ENCODE results near the gene PIK3IP1. TPM values are rescaled to one million over a fixed set of nuclear protein-coding genes. Genes with fewer than 3 reads are reported as not detected.

PIK3IP1 gene
- total RNA-seq, 1 experiment from 2014 or later = 0.87 TPM

DNA sequence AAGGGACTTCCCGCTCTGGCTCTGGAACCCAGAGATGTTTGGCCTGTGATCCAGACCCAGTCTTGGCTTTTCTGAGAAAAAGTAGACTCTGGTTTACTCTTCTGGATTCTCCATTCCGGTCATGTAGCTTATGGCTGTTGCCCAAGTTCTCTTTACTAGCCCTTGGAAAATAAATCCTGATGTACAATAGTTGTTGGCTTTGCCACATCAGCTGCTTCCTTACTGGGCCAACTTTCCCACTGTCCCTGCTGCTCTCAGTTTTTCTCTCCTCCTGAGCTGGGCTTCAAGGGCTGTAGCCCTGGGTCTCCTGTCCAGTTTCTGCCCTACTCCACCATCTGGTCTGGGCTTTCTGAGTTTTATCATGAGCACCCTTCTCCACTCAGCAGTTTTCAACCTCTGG lies 41.4 kb upstream of the PIK3IP1 start:
- H3K27me3 ChIP-seq (ENCODE audit: insufficient read depth, low read length) = no peaks in the 10 kb centered on the region
- H3K23ac ChIP-seq (ENCODE audit: insufficient read length, low read depth, low read length) = no peak overlapping the region
- H3K4me1 ChIP-seq (ENCODE audit: insufficient read depth, low read length) = no peaks in the 10 kb centered on the region
- H4K20me1 ChIP-seq (ENCODE audit: control insufficient read depth, insufficient read depth, insufficient read length) = no peaks in the 10 kb centered on the region
- H3K9ac ChIP-seq (ENCODE audit: extremely low read depth, insufficient read length, low read length) = no peak overlapping the region
- no peaks in the 10 kb centered on the region; the same call in 1 of the 2 replicates for H3K79me2 ChIP-seq (ENCODE audit: insufficient read depth, low read length)
- no peak overlapping the region for H2AFZ ChIP-seq (ENCODE audit: low read length)
- no peak overlapping the region for H2BK20ac ChIP-seq (ENCODE audit: low read depth, low read length, poor library complexity, severe bottlenecking)
- H2AK5ac ChIP-seq (ENCODE audit: insufficient read length, low read length) = no peak overlapping the region
- no peak for DNase-seq
- Mint-ChIP-seq H3K4me3 (no peak overlapping the region), H3K9me3 (no peaks in the 10 kb centered on the region), H3K4me1 (peaks cover 14 to 20% of the 10 kb centered on the region in 2 experiments), H3K27ac (no peak overlapping the region), H3K36me3 (ENCODE audit: insufficient read depth in 1 of 3, low read depth in 3 of 3) (peaks cover 51 to 95% (median 92%) of the 10 kb centered on the region in 3 experiments), H3K27me3 (ENCODE audit: low read depth) (no peaks in the 10 kb centered on the region)
- H3K14ac ChIP-seq (ENCODE audit: insufficient read depth, low read length) = no peak overlapping the region
- H4K91ac ChIP-seq (ENCODE audit: insufficient read length, low read depth, low read length) = no peak overlapping the region
- no peak overlapping the region for H2BK15ac ChIP-seq (ENCODE audit: low read depth, low read length)
- H3K4ac ChIP-seq (ENCODE audit: low read depth, low read length) = no peak overlapping the region
- no peak overlapping the region for H3K4me2 ChIP-seq (ENCODE audit: insufficient read depth, insufficient read length, low read length)
- no peak overlapping the region for H3K27ac ChIP-seq (ENCODE audit: insufficient read length, low read depth, low read length)
- no peak overlapping the region for H4K8ac ChIP-seq (replicated peaks; ENCODE audit: insufficient read length, low read depth, low read length)
- H3K56ac ChIP-seq (ENCODE audit: insufficient read length, low read depth, low read length) = no peak overlapping the region
- TF ChIP-seq, protein P1, sequence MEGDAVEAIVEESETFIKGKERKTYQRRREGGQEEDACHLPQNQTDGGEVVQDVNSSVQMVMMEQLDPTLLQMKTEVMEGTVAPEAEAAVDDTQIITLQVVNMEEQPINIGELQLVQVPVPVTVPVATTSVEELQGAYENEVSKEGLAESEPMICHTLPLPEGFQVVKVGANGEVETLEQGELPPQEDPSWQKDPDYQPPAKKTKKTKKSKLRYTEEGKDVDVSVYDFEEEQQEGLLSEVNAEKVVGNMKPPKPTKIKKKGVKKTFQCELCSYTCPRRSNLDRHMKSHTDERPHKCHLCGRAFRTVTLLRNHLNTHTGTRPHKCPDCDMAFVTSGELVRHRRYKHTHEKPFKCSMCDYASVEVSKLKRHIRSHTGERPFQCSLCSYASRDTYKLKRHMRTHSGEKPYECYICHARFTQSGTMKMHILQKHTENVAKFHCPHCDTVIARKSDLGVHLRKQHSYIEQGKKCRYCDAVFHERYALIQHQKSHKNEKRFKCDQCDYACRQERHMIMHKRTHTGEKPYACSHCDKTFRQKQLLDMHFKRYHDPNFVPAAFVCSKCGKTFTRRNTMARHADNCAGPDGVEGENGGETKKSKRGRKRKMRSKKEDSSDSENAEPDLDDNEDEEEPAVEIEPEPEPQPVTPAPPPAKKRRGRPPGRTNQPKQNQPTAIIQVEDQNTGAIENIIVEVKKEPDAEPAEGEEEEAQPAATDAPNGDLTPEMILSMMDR (conservative IDR thresholded peaks at IDR 0.05) = no peak
- no peak overlapping the region for H4K5ac ChIP-seq (ENCODE audit: insufficient read length, low read depth, low read length)
- H3K79me1 ChIP-seq (ENCODE audit: insufficient read depth, low read depth, low read length, poor library complexity, severe bottlenecking) = peaks cover 3% of the 10 kb centered on the region
- H3T11ph ChIP-seq (ENCODE audit: low read length) = no peak overlapping the region
- H2BK12ac ChIP-seq (ENCODE audit: insufficient read length, low read depth, low read length) = no peak overlapping the region
- H2BK120ac ChIP-seq (ENCODE audit: low read depth, low read length, poor library complexity, severe bottlenecking) = no peak overlapping the region
- no CpG with 5 or more reads among the region's 2 CpGs for WGBS (ENCODE audit: extremely low coverage, insufficient read length, low lambda C conversion rate)
- H3K9me3 ChIP-seq (ENCODE audit: control insufficient read depth, low read depth, low read length) = no peaks in the 10 kb centered on the region
- H3K23me2 ChIP-seq (ENCODE audit: insufficient read length, low read depth, low read length, poor library complexity, severe bottlenecking) = no peaks in the 10 kb centered on the region
- H2BK5ac ChIP-seq (ENCODE audit: insufficient read length, low read length) = no peak overlapping the region
- H3K18ac ChIP-seq (ENCODE audit: insufficient read length, low read depth, low read length) = no peak overlapping the region
